ENCODE results near the gene PIGB. TPM values are rescaled to one million over a fixed set of nuclear protein-coding genes. Genes with fewer than 3 reads are reported as not detected.

Gene PIGB
- total RNA-seq, 4 donors from 2014 or later: 0.51 to 22.3 (median 10.9) TPM

- Histone ChIP-seq H3K9me3 (no peaks in the 10 kb centered on the region), H3K27me3 (no peaks in the 10 kb centered on the region), H3K27ac (no peak overlapping the region), H3K36me3 (no peaks in the 10 kb centered on the region), H3K4me3 (no peak overlapping the region), H3K4me1 (no peaks in the 10 kb centered on the region)
- DNase-seq: no peak
- intact Hi-C loops (cut with DNase I; ENCODE audit: low total_unique reads): no loop called here
- no peak for TF ChIP-seq POLR2A (IDR thresholded peaks at IDR 0.05)
- TF ChIP-seq, protein P1, sequence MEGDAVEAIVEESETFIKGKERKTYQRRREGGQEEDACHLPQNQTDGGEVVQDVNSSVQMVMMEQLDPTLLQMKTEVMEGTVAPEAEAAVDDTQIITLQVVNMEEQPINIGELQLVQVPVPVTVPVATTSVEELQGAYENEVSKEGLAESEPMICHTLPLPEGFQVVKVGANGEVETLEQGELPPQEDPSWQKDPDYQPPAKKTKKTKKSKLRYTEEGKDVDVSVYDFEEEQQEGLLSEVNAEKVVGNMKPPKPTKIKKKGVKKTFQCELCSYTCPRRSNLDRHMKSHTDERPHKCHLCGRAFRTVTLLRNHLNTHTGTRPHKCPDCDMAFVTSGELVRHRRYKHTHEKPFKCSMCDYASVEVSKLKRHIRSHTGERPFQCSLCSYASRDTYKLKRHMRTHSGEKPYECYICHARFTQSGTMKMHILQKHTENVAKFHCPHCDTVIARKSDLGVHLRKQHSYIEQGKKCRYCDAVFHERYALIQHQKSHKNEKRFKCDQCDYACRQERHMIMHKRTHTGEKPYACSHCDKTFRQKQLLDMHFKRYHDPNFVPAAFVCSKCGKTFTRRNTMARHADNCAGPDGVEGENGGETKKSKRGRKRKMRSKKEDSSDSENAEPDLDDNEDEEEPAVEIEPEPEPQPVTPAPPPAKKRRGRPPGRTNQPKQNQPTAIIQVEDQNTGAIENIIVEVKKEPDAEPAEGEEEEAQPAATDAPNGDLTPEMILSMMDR (IDR thresholded peaks at IDR 0.05): no peak
Observed at GRCh38 chr15:55334997-55335396, 16.0 kb downstream of the PIGB start.

GRCh38 chr15:55337160-55337559 lies 18.1 kb downstream of the PIGB start:
- intact Hi-C loops (cut with DNase I; ENCODE audit: low total_unique reads): no loop called here
- Histone ChIP-seq H3K4me3 (no peak overlapping the region), H3K36me3 (no peaks in the 10 kb centered on the region), H3K9me3 (no peaks in the 10 kb centered on the region), H3K27ac (no peak overlapping the region), H3K4me1 (no peaks in the 10 kb centered on the region), H3K27me3 (no peaks in the 10 kb centered on the region)
- DNase-seq: no peak
- TF ChIP-seq POLR2A (IDR thresholded peaks at IDR 0.05): no peak
- TF ChIP-seq, protein P1 (IDR thresholded peaks at IDR 0.05): no peak

DNA sequence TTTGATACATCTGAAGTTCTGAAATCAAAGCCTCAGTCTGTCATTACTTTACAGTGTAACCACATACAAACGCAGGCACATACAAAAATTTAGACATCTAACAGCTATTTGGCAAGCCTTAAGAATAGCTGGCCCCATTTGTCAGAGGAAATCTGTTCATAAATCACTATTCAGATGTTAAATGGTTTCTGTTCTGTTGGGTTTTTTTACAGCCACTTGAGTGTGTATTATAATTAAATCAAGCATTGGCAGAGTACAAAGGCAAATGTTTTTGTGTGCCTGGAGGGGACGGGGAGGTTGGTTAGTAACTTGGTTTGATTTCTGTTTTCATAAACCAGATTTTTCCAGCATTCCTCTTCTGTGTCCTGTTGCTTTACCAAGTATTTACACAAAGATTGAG lies 24.1 kb downstream of the PIGB start:
- Histone ChIP-seq H3K4me3 (no peak overlapping the region), H3K27ac (no peak overlapping the region), H3K4me1 (no peaks in the 10 kb centered on the region), H3K36me3 (no peaks in the 10 kb centered on the region), H3K27me3 (no peaks in the 10 kb centered on the region), H3K9me3 (no peaks in the 10 kb centered on the region)
- no peak for TF ChIP-seq POLR2A (IDR thresholded peaks at IDR 0.05)
- TF ChIP-seq, protein P1 (IDR thresholded peaks at IDR 0.05): no peak
- intact Hi-C loops (cut with DNase I; ENCODE audit: low total_unique reads): no loop called here
- DNase-seq: no peak

DNA sequence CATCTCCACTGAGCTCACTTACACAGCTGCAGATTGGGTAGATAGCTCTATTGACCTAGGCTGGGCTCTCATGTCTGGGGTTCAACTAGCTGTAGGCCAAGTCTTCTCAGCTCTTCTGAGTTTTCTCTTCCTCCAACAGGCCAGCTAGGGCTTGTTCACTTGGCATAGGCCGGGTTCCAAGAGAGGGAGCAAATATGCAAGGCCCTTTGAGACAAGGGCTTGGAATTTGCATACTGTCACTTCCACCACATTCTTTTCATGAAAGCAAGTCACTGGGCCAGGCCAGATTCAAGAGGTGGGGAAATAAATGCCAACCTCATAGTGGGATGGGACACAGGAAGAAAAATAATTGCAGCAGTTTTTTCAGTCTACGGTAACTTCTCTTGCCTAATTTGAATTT lies 25.2 kb downstream of the PIGB start:
- DNase-seq: no peak
- Histone ChIP-seq H3K27ac (no peak overlapping the region), H3K9me3 (no peaks in the 10 kb centered on the region), H3K36me3 (no peaks in the 10 kb centered on the region), H3K4me3 (no peak overlapping the region), H3K27me3 (no peaks in the 10 kb centered on the region), H3K4me1 (no peaks in the 10 kb centered on the region)
- intact Hi-C loops (cut with DNase I; ENCODE audit: low total_unique reads): no loop called here
- TF ChIP-seq POLR2A (IDR thresholded peaks at IDR 0.05): no peak
- TF ChIP-seq, protein P1 (IDR thresholded peaks at IDR 0.05): no peak

DNA sequence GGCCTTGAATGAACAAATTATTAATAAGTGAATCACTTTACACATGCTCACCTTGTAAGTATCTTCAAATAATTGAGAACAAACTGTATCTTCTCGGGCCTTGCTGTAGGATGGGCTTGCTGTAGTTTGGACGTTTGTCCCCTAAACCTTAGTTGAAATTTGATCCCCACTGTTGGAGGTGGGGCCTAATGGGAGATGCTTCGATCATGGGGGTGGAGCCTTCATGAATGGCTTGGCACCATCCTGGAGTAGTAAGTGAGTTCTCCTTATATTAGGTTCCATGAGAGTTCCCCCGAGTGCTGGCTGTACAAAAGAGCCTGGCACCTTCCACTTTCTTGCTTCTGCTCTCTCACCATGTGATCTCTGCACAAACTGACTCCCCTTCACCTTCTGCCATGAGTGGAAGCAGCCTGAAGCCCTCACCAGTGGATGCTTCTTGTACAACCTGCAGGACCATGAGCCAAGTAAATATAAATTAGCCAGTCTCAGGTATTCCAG lies 29.3 kb downstream of the PIGB start:
- no peak for DNase-seq
- H3K27me3 ChIP-seq: no peaks in the 10 kb centered on the region

More for the DNA sequence above, 29.3 kb downstream of the PIGB start:
- Histone ChIP-seq H3K9me3 (no peaks in the 10 kb centered on the region), H3K4me1 (no peaks in the 10 kb centered on the region), H3K4me3 (no peak overlapping the region), H3K27ac (no peak overlapping the region), H3K36me3 (no peaks in the 10 kb centered on the region)
- intact Hi-C loops (cut with DNase I; ENCODE audit: low total_unique reads): no loop called here
- TF ChIP-seq, protein P1 (IDR thresholded peaks at IDR 0.05): no peak
- TF ChIP-seq POLR2A (IDR thresholded peaks at IDR 0.05): no peak

Measured in uterus (tissue), 4 donors.